ENCODE results near the gene CARNS1.

DNA sequence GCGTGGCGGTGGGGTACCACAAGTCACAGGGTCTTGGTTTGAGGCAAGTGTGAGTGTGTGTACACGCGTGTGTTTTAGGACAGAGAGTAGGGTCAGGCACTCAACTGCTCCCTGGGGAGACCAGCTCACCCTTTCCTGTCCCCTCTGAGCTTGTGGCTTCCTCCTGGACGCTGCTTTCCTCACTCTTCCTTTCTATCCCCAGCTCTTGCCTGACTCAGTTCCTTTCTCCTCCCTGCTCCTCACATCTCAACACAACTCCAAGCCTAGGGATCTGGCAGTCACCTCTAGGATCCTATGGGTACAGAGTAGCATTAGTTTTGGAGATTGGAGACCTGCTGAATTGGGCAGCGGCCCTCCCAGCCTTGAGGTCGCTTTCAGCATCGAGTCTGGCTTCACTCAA, 46.2 kb upstream of the CARNS1 start:
- TF ChIP-seq, protein P1, sequence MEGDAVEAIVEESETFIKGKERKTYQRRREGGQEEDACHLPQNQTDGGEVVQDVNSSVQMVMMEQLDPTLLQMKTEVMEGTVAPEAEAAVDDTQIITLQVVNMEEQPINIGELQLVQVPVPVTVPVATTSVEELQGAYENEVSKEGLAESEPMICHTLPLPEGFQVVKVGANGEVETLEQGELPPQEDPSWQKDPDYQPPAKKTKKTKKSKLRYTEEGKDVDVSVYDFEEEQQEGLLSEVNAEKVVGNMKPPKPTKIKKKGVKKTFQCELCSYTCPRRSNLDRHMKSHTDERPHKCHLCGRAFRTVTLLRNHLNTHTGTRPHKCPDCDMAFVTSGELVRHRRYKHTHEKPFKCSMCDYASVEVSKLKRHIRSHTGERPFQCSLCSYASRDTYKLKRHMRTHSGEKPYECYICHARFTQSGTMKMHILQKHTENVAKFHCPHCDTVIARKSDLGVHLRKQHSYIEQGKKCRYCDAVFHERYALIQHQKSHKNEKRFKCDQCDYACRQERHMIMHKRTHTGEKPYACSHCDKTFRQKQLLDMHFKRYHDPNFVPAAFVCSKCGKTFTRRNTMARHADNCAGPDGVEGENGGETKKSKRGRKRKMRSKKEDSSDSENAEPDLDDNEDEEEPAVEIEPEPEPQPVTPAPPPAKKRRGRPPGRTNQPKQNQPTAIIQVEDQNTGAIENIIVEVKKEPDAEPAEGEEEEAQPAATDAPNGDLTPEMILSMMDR (IDR thresholded peaks at IDR 0.05) = no peak
- TF ChIP-seq POLR2A (IDR thresholded peaks at IDR 0.05) = no peak
